SK-N-SH (cell line): ENCODE results near the gene BACE2.

Experiments
- CHD2 ChIP-seq: fragments of 150-350 bp; IDR thresholded peaks from 2 replicates; pipeline ENCODE4 v1.6.1; 2018; ENCODE audit warnings: low read length; ENCODE audit not compliant: partially characterized antibody
- EP300 ChIP-seq, 2 experiments: IDR thresholded peaks; 2 replicates each; pipeline versions ENCODE4 v1.4.0 to v1.6.1; 2012; ENCODE audit warnings: borderline replicate concordance in 1 of 2, low read depth in 1 of 2, low read length in 1 of 2
- EZH2phosphoT487 ChIP-seq: fragments of 200-600 bp; sonication (generic); IDR thresholded peaks from 2 replicates; pipeline ENCODE4 v1.6.1; 2017; ENCODE audit warnings: low read depth, mixed run types, mild to moderate bottlenecking, antibody characterized with exemption, moderate library complexity, borderline replicate concordance
- GABPA ChIP-seq: IDR thresholded peaks from 2 replicates; pipeline ENCODE4 v1.4.0; 2012; ENCODE audit warnings: low read depth, mild to moderate bottlenecking
- MAX ChIP-seq: IDR thresholded peaks from 2 replicates; pipeline ENCODE4 v1.4.0; 2012; ENCODE audit warnings: low read depth
- NFIC ChIP-seq: IDR thresholded peaks from 2 replicates; pipeline ENCODE4 v1.4.0; 2012; ENCODE audit warnings: borderline replicate concordance
- RAD21 ChIP-seq: IDR thresholded peaks from 2 replicates; pipeline ENCODE4 v1.6.1; 2012; ENCODE audit warnings: mild to moderate bottlenecking, low read length
- RCOR1 ChIP-seq: fragments of 150-350 bp; IDR thresholded peaks from 2 replicates; pipeline ENCODE4 v1.6.1; 2017; ENCODE audit warnings: antibody characterized with exemption, low read length
- REST ChIP-seq: IDR thresholded peaks from 2 replicates; pipeline ENCODE4 v1.6.1; 2012; ENCODE audit warnings: mild to moderate bottlenecking, low read depth, low read length, moderate library complexity
- RXRA ChIP-seq: IDR thresholded peaks from 2 replicates; pipeline ENCODE4 v1.4.0; 2012; ENCODE audit warnings: low read depth, mild to moderate bottlenecking, borderline replicate concordance
- SIN3A ChIP-seq: IDR thresholded peaks from 2 replicates; pipeline ENCODE4 v1.6.1; 2012; ENCODE audit warnings: low read depth, mild to moderate bottlenecking, low read length, moderate library complexity, borderline replicate concordance
- TAF1 ChIP-seq: IDR thresholded peaks from 2 replicates; pipeline ENCODE4 v1.6.1; 2012; ENCODE audit warnings: low read depth, mild to moderate bottlenecking, low read length, moderate library complexity, borderline replicate concordance
- YY1 ChIP-seq: IDR thresholded peaks from 2 replicates; pipeline ENCODE4 v1.4.0; 2012; ENCODE audit warnings: low read depth, mild to moderate bottlenecking
- TF ChIP-seq, protein P1 (sequence below): fragments of 200-600 bp; sonication (generic); IDR thresholded peaks from 2 replicates; pipeline ENCODE4 v1.6.1; 2017; ENCODE audit warnings: antibody characterized with exemption, mild to moderate bottlenecking, moderate library complexity

GRCh38 chr21:41326414-41327080, 158.6 kb downstream of the BACE2 start:
- TF ChIP-seq GABPA, result no peak
- no peak for TF ChIP-seq RAD21
- TF ChIP-seq NFIC, result no peak
- TF ChIP-seq YY1, result no peak
- no peak for TF ChIP-seq REST
- TF ChIP-seq CHD2, result no peak
- TF ChIP-seq, protein P1, sequence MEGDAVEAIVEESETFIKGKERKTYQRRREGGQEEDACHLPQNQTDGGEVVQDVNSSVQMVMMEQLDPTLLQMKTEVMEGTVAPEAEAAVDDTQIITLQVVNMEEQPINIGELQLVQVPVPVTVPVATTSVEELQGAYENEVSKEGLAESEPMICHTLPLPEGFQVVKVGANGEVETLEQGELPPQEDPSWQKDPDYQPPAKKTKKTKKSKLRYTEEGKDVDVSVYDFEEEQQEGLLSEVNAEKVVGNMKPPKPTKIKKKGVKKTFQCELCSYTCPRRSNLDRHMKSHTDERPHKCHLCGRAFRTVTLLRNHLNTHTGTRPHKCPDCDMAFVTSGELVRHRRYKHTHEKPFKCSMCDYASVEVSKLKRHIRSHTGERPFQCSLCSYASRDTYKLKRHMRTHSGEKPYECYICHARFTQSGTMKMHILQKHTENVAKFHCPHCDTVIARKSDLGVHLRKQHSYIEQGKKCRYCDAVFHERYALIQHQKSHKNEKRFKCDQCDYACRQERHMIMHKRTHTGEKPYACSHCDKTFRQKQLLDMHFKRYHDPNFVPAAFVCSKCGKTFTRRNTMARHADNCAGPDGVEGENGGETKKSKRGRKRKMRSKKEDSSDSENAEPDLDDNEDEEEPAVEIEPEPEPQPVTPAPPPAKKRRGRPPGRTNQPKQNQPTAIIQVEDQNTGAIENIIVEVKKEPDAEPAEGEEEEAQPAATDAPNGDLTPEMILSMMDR, result no peak
- no peak for TF ChIP-seq MAX
- TF ChIP-seq SIN3A, result no peak
- no peak for TF ChIP-seq EZH2phosphoT487
- TF ChIP-seq TAF1, result no peak
- no peak for TF ChIP-seq EP300 (IDR thresholded peaks at IDR 0.05; ENCODE audit: borderline replicate concordance in 1 of 2, low read depth in 1 of 2, low read length in 1 of 2)
- no peak for TF ChIP-seq RCOR1
- TF ChIP-seq RXRA, result no peak
